ENCODE results near the gene NUDT2.

NUDT2 gene

DNA sequence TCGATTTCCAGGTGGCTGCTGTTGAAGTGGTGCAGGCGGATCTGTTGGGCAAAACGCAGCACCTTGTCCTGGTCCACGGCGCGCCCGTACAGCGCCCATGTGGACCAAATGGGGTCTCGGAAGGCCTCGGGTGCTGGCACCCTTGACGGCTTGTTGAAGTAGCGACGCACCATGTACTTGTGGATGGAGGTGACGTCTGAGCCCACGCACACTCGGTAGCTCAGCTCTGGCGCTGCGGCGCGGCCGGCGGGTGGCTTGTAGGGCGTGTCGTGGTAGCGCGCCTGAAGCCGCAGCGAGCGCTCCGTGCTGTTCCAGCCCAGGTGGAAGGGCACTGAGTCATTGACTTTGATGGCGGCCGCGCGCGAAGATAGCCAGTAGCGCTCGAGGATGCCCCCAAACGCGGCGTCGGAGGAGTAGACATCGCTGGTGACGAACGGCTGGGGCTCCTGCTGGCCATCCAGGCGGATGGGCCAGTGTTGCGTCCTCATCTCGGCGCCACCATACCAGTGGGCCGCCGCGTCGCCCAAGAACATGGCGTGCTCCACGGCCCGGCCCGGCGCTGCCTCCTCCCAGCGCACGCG, 42.6 kb downstream of the NUDT2 start:
- no peak for FAIRE-seq

DNA sequence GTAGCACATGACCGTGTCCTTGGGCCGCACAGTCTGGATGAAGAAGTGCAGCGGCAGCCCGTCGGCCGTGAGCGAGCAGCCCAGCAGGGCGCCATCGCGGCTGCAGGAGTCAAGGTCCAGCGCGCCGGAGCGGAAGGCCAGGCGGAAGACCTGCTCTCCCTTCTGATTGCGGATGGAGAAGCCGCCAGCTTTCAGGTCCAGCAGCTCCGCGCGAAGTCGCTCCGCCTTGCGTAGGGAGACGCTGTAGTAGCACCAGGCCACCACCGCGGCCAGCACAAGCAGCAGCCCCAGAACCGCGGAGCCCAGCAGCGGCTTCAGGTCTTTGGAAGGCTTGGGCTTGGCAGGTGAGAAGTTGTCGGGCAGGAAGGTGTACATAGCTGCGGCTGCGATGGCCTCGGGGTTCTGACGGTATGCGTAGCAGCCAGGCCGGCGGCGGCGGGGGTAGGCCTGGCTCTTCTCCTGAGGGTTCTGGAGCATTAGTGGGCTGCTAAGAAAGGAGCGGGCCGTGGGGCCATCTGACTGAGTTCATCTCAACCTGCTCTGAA, 43.2 kb downstream of the NUDT2 start:
- FAIRE-seq: no peak

DNA sequence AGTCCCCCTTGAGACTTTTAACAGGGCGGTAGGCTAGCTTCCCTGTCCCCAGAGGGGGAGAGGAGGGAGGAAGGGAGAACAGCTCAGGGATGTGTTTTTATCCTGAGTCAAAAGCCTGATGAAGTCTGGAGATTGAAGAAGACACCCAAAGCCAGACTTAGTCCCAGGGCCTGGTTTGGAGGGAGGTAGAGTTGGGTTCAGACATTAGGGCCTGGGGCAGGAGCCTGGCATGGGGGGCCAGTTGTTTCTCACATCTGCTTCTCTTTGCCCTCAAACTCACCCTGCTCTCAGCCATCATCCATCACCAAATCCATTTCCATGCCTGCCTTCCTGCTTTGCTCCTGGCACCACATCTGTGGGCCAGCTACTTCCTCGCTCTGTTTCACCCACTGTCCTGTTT, 44.4 kb downstream of the NUDT2 start:
- FAIRE-seq: no peak

DNA sequence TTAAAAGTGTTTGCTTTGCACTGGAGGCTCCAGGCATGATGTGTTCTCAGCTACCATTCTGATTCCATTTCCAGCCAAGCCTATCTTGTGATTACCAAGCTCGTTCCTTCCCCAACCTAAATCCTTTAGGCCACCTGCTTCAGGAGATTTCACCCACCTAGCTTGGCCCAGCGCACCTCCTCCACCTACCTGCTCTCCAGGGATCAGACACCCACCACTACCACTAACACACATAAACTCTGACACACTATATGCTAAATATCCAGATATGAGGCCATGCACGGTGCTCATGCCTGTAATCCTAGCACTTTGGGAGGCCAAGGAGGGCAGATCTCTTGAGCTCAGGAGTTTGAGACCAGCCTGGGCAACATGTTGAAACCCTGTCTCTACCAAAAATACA, 45.0 kb downstream of the NUDT2 start:
- FAIRE-seq: no peak

DNA sequence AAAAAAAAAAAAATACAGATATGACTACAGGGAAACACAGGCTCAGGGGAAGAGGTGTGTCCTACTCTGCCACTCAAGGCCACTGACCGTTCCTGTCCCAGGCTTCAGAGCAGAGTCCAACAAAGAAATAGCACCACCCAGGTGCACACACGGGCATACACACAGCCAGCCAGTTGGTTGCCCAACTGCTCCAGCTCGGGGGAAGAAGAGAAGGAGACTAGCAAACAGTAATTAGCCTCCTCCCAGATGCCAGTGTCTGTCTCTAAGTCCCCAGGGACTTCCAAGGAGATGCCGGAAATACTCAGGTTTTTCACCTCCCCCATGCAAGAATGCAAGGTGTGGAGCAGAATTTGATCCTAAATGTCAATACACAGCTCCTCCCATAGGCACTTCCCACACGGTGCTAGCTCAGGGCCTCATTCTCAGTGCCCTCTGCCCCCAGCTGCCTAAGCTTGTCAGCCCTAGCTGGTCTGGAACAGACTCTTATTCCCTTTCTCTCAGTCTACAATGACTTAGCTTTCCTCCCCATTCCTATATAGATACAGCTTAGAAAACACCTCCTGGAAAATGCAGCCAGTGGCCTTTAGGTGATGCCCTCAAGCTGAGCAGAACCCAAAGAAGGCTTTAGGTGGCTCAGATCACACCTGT, 45.7 kb downstream of the NUDT2 start:
- FAIRE-seq: no peak

DNA sequence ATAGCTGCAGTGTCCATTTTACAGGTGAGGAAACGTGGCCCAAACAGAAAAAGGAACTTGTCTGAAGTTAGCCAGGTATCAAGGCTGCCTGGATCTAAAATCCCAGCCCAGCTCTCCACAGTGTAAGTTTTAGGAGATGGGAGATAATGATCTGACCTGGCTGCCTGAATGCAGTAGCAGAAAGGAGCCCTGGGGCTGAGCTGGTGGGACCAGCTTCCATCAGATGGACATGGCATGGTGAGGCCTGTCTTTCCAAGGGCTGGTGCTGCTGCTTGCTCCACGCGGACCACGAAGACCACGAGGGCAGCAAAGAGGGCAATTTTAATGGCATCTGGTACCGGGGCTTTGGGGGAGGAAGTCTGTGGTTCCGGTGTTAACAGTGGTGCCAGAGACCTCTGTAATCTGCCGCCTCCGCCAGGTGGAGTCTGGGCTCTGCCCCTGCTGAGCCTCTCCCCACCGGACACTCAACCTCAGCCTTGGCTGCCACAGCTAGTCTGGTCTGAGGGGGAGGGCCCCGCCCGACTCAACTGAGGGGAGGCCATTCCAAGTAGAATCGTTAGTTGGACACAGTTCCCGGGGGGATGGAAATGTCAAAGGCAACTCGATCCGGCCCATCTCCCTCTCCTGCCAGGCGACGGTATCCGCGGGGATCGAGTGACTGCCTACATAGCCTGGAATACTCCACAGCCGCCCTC, 46.7 kb downstream of the NUDT2 start:
- no peak for FAIRE-seq

DNA sequence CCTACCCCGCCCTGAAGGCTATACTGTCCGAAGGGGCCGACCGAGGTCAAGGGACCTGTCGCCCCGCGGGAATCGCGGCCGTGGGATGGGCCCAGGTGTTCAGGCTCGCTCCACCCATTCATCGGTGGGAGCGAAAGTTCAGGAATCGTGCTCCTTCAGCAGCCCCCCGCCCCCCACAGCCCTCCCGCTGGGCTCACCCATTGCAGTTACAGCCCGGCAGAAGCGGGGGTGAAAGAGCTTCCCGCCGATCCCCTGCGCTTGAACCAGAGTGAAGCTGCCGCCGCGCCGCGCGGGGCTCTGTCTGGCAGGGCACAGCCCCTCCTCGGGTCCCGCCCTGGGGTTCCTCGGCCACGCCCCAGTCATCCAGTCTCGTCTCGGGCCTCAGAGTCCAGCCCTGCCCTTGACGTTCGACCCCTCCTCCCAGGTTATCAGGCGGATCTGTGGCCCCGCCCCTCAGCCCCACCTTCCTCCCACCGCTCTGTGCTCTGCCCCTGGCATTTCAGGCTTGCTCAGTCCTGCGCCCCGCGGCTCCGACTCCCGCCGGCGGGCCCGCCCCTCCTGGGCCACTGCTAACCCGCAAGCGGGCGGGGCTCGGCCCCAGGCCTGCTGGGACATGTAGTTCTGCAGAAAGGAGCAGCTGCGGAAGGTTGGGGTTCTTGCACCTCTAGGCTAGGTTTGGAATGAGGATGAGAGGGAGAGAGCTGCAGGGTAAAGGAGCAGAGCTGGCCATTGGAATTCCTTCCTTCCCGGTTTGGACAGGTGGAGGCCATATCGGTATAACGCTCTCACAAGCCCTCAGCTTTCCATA, 47.4 kb downstream of the NUDT2 start, which contains the start of gene MYORG:
Gene MYORG, minus strand, starts transcription at position 303 of the 808 bp plus-strand sequence. CDS start 3,955 bp downstream, outside the sequence.
- no peak for FAIRE-seq

DNA sequence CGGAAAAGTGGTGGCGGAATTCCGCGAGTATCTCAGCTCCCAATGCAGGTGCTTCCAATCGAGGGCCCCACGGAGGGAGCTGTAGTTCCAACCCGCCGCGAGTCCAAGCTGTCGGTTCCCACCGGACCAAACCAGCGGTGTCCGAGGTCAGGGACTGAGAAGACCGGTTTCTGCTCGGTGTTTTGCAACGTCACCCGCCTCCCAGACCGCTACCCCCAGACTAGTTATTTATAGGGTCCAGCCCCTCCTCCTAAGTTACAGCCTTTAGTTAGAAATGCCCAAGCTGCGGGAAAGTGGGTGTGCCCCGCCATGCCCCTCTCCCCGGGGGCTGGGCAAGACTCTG, 48.0 kb downstream of the NUDT2 start:
- FAIRE-seq: no peak

DNA sequence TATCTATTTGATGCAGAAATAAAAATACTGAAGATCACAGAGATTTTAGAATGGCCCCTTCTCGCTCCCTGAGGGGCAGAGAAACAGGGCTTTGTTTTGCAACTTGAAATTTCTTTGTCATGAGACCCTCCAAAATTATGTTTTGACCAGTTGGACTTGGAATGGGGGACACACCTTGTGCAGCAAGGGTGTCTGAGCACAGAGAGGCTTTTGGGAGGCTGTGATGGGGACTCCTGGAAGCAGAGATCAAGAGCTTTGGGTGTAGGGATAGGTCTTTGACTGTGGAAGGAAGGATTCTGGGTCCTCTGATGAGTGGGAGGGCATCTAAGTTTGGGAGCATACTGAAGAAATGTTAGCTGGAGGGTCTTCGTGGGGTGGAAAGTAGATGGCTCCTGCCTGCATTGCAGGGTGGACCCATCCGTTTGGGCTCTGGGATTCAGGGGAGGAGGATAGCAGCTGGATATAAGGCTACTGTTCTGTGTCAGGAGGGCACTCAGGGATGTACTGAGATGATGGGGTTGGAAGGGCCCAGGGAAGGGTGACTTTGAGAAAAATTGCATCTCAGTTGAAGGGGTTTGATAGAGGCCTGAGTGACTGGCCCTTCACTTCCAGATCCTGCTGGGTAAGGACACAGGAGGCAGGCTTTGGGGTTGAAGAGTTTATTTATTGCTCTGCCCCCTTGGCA, 49.1 kb downstream of the NUDT2 start:
- no peak for FAIRE-seq

DNA sequence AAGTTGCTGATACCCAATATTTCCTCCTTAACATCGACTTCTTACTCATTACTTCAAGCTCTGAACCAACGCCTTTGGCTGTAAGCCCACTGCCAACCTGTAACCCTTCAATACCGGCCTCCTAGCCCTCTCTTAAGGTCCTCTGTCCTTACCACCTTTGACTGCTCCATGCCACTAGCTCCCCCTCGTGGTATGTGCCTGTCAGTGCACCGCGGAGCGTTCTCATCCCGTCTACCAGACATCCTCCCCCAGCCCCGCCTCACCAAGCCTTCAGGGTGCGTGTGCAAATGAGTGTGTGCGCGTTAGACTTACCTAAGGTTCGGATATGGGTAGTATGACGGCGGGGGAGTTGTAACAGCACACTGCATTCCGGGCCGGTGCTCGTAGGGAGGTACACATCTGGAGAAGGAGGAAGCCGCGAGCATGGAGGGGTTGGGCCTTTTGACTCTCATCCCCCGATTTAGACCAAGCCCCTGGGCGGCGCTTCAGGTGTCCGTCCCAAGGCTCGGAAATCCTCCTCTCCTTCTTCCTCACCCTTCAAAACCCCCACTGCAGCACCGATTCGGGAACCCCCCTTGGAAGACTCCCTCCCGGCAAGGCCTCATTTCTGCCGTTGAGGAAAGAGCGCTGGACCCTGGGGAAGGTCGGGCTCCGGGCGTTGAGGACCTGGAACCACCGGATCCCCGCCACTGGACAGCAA, 50.1 kb downstream of the NUDT2 start:
- no peak for FAIRE-seq

DNA sequence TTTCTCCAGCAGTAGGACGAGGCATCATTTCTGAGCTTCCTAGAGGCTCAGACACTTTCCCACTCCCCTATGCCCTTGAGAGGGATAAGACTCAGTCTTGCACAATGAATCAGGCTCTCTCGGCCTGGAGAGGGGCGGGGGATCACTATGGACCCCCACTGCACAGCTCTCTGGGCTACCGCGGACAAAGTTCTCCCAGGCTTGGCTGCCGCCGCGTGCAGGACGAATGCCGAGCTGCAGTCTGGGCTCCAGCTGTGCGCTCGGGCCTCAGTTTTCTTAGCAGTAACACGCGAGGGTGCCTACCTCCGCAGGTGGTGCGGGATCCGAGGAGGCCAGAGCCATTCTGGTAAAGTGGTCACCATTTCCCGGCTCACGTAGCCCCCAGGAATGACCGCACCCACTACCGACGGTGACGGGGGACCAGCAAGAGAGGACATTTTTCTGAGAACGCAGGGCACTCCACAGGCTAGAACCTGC, 50.7 kb downstream of the NUDT2 start:
- no peak for FAIRE-seq

DNA sequence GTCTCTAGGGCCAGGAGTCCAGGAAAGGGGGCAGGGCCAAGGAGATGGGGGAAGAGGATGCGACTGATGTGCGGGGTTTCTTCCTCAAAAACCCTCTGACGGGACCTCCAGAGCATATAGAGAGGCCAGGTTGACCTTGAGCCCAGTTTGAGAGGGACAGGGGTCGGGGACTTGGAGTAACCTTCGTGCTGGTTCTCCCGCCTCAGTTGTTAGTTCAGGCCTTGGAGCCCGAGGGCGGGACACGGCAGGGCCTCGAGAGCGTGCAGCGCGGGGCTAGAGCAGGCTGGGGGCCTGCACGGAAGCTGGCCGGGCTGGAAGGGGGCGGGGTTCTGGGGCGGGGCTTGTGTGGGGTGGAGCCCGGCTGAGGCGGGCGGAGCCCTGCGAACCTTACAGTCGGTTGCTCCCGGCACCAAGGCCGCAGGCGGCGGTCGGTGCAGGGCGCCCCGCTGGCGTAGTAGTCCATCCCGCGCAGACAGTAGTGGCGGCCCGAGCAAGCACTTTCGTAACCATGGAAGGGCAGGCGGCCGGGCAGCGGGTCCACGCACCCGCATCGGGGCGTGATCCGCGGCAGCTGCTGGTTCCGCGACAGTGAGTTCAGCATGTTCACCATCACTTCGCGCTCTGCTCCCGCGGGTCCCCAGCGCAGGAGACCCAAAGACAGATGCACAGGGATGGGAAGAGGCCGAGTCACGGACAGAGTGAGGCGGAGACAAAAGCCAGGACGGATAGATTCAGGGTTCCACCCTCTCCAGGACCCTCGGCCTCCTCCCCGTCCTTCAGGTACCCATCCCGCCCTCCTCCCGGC, 51.3 kb downstream of the NUDT2 start:
- no peak for FAIRE-seq

DNA sequence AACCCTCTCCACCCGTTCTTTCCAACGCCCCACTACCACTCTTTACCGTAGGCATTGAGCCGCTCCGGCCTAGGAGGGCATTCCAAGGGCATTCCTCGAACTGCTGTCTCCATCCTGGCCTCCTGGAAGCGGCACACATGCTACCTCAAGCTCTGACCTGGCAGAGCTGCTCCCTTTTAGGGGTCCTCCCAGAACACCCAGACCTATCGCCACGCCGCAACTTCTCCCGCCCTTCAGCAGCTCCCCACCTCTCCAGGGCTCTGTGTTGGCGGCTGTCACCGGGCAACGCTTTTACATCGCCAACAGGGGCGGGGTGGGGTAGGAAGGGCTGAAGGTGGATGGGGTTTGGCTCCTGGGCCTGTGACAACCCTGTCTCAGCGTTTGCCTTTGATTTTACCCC, 52.0 kb downstream of the NUDT2 start:
- no peak for FAIRE-seq

DNA sequence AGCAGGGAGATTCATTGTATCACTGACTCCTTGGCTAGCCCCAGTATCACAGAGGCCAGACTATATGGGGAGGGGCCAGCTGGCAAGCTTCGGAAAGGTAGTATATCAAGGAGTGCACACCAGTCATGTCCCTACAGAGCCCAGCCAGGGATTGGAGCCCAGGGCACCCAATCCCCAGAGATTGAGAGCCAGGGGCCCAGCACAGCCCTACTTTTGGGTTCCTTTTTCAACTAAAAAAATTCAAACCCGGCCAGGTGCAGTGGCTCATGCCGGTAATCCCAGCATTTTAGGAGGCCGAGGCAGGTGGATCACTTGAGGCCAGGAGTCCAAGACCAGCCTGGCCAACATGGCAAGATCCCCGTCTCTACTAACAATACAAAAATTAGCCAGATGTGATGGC, 52.7 kb downstream of the NUDT2 start:
- no peak for FAIRE-seq

DNA sequence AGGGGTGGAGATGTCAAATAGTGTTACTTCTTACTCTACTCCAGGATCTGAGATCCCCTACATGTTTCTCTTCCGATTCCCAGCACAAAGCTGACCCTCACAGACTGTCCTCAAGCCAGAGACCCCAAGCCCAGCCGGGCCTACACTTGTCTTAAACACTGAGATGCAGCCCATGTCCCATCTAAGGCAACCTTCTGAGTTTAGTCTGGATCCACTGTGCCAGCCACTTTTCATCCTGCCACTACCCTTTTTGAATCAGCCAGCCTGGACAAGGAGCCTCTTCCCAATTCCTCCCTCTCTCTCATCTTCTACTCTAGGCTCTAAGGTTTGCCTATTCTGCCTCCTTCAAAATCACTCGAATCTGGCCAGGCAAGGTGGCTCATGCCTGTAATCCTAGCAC, 53.5 kb downstream of the NUDT2 start:
- no peak for FAIRE-seq

DNA sequence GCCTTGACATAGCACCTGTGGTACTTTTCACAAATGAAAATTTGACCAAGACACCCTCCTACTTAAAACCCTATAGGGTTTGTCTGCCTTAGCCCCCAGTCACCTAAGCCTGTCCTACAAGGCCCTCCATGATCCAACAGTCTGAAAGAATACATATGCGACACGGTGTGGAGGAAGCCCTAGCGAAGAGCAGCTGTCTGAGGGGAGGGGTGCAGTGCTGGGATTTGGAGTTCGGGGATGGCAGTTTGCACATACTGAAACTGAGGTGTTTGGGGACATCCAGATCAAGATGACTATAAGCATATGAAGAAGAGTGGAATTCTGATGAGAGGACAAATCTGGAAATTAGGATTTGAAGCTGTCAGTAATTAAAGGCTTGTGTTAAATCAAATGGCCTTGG, 54.5 kb downstream of the NUDT2 start:
- no peak for FAIRE-seq

DNA sequence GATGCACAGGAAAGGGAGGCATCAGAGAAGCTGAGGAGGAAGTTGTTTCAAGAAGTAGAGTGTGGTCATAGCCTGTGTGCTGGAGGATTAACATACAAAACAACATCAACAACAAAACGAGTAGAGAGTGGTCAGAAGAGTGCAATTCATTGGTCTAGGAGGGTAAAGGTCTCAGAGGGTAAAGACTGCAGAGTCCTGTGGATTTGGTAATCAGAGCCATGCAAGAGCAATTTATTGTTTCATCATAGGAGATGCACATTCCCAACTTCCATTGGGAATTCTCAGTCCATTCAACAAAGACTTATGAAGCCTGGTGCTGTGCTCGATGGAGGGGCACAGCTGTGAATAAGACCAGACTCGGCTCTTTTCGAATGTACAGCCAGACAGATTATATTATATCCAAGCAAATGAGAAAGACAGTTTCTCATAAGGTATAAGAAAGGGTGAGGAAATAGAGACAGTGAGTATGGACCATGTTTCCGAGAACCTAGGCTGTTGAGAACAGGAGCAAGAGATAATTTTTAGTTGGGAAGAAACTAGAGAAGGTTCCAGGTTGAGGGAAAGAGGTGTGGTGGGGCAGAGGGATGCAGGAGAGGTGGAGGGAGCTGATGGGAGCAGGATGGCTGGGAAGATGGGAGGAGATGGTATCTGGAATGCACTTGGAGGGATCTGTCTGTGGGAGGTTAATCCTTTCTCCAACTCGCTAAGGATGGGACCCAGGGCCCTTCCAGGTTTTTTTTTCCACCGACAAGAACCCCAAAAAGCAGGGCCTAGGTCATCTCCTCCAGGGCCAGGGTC, 55.2 kb downstream of the NUDT2 start:
- FAIRE-seq: no peak

DNA sequence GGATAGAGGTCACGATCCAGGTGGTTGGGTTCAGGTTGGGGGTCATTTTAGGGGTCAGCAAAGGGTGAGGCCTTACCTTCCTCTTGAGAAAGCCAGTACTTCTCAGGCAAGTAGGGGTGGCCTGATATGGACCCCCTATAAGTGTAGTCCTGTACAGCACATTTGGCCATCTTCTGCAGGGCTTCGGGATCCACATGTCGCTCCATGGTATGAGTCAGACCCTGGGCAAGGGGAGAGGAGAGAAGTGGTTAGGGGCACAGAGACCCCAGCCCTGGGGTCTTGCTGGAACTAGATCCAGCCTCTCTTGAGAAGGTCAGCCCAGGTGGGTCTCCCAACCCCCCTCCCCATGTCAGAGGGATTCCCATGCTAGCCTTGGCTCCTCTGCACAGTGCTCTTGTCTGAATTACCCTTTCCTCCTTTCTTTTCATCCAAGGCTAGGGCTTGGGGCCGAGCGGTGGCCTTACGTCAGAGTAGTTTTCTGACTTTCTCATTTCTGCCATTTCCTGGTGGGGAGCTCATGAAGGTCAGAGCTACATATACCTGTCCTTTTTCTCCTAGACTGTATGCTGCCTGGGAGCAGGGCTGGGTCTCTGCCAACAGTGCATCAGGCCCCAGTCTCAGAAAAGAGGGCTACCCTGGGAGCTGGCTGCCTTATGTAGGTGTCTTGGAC, 56.3 kb downstream of the NUDT2 start:
- FAIRE-seq: no peak

DNA sequence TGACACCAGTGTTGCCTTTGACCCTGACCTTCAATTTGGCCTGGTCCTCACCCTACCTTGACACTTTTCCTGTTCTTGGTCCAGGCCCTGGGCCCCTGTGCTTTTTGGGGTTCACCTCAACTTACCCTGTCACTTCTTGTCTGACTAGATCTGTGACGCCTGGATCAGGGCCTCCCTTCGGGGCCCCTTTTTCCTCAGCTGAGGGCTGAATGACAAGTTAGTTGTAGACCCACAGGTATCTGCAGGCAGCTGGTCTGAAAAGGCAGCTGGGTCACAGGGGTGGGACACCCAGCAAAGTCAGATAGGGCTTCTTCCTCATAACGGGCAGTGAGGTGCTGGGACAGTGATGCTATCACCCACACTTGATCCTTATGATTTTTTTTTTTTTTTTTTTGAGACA, 57.3 kb downstream of the NUDT2 start:
- FAIRE-seq: no peak

DNA sequence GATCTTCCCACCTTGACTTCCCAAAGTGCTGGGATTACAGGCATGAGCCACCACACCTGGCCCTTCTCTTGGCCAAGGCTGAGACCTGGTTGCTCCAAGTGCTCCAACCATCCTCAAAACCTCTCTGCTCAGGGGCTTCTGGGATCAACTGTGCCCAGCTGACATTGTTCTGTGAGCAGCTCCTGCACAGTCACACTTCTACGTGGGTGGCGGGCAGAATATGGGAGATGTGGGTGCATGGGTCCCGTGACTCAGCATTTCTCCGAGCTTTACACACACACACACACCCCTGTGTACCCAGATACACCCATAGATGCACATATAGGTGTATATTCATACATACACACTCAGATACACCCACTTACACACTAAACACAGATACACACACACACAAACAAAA, 57.9 kb downstream of the NUDT2 start:
- FAIRE-seq: no peak

All from endometrium (tissue), 2 donors.